ENCODE measurements around the gene ARHGAP20.

GRCh38 chr11:110587972-110588371, 124.3 kb downstream of the ARHGAP20 start:
- TF ChIP-seq ZHX1 (conservative IDR thresholded peaks at IDR 0.05; ENCODE audit: low read length) (no peak), MXI1 (IDR thresholded peaks at IDR 0.05; ENCODE audit: low read depth, low read length) (no peak), ZBTB49 (CRISPR knock-in tag; IDR thresholded peaks at IDR 0.05; ENCODE audit: borderline replicate concordance) (no peak), CTCF (IDR thresholded peaks at IDR 0.05 in 2 of 3, conservative IDR thresholded peaks at IDR 0.05 in 1 of 3; ENCODE audit: insufficient read depth in 2 of 3, low read depth in 1 of 3, low read length in 3 of 3) (no peak), ZNF511 (CRISPR knock-in tag; IDR thresholded peaks at IDR 0.05) (no peak), FOXA1 (IDR thresholded peaks at IDR 0.05; ENCODE audit: borderline replicate concordance) (no peak), CBFA2T3 (IDR thresholded peaks at IDR 0.05) (no peak), SIN3A (IDR thresholded peaks at IDR 0.05; ENCODE audit: borderline replicate concordance in 2 of 2, control insufficient read depth in 1 of 2, low read depth in 2 of 2, low read length in 2 of 2) (no peak), SMARCC2 (IDR thresholded peaks at IDR 0.05; ENCODE audit: low read depth) (no peak), ATF6 (CRISPR knock-in tag; IDR thresholded peaks at IDR 0.05) (no peak), TCFL5 (CRISPR knock-in tag; conservative IDR thresholded peaks at IDR 0.05) (no peak), SAFB2 (IDR thresholded peaks at IDR 0.05; ENCODE audit: borderline replicate concordance, low read depth, low read length, severe bottlenecking) (no peak), MAX (CRISPR knock-in tag; IDR thresholded peaks at IDR 0.05) (no peak)
